Suprapubic skin (tissue), 4 donors: ENCODE data around the gene HSPBAP1. TPM values are rescaled to one million over a fixed set of nuclear protein-coding genes. Genes with fewer than 3 reads are reported as not detected.

Experiments
- DNase-seq, 2 donors: peaks; one replicate each; pipeline ENCODE4 v3.0.0-alpha.2; 2019; ENCODE audit warnings: low spot score in 2 of 2
- H3K27ac ChIP-seq: fragments of 200-600 bp; sonication (generic); one replicate; pipeline ENCODE4 v1.5.1; 2019
- H3K27me3 ChIP-seq: fragments of 200-600 bp; sonication (generic); one replicate; pipeline ENCODE4 v1.5.1; 2019
- H3K36me3 ChIP-seq: fragments of 200-600 bp; sonication (generic); one replicate; pipeline ENCODE4 v1.5.1; 2019
- H3K4me1 ChIP-seq: fragments of 200-600 bp; sonication (generic); one replicate; pipeline ENCODE4 v1.5.1; 2019
- H3K4me3 ChIP-seq: fragments of 200-600 bp; sonication (generic); one replicate; pipeline ENCODE4 v1.5.1; 2019; ENCODE audit warnings: mild to moderate bottlenecking
- H3K9me3 ChIP-seq: fragments of 200-600 bp; sonication (generic); one replicate; pipeline ENCODE4 v1.5.1; 2019
- EP300 ChIP-seq: sonication (generic); formaldehyde crosslinking; IDR thresholded peaks from one replicate; pipeline ENCODE4 v1.6.1; 2017; ENCODE audit warnings: antibody characterized with exemption
- POLR2A ChIP-seq, 2 donors: fragments of 450-650 bp; IDR thresholded peaks; one replicate each; pipeline ENCODE4 v1.6.1; 2017; ENCODE audit warnings: antibody characterized with exemption in 2 of 2, mild to moderate bottlenecking in 2 of 2, moderate library complexity in 2 of 2
- POLR2AphosphoS5 ChIP-seq, 3 donors: sonication (generic); formaldehyde crosslinking; IDR thresholded peaks; one replicate each; pipeline ENCODE4 v1.6.1; 2017; ENCODE audit warnings: antibody characterized with exemption in 3 of 3
- WGBS: methylation state at CpG from one replicate; pipeline ENCODE4 v1.1.5; 2018; 5-methylcytosine and 5-hydroxymethylcytosine counted together
- total RNA-seq, 4 donors: library from RNA; depleted of rRNA; stranded (reverse); fragments of >200 nt; gene quantifications; one replicate each; pipeline ENCODE4 v1.1.0, GENCODE V29; 2016
- TF ChIP-seq, protein P1 (sequence below), 2 donors: fragments of 200-600 bp in 1 of 2; fragments of 450-650 bp in 1 of 2; sonication (generic) in 1 of 2; IDR thresholded peaks; one replicate each; pipeline ENCODE4 v1.5.1; 2016 to 2019; ENCODE audit warnings: antibody characterized with exemption in 2 of 2, mild to moderate bottlenecking in 1 of 2, moderate library complexity in 1 of 2

The HSPBAP1 gene
- total RNA-seq, 4 donors from 2014 or later = 8.8 to 32.8 (median 15.7) TPM

DNA sequence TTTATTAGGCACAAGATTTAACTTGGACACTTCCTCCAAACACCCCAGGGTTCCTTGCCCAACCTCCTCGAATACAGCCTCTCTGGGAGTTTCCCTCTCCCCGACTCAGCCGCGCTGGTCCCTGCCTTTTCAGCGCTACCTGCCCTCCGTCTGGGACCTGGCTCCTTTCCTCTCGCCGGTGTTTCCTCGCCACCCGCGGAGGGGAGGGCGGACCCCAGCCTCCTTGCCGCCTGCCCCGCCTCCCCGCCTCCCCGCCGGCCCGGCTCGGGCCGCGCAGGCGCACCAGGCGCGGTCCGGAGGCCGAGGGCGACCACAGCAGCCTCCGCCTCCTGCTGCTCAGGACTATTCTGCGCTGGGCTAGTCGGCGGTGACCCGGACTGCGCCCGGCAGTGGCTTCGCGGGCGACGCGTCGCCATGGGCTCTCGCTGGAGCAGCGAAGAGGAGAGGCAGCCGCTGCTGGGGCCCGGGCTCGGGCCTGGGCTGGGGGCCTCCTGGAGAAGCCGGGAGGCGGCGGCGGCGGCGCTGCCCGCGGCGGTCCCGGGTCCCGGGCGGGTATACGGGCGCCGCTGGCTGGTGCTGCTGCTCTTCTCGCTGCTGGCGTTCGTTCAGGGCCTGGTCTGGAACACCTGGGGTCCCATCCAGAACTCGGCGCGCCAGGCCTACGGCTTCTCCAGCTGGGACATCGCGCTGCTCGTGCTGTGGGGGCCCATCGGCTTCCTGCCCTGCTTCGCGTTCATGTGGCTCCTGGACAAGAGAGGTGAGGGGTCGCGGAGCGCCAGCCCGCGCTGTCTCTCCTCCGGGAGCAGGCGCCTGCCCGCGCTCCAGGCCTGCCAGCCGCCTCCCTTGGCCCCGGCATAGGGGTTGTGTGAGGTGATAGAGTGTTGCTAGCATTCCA lies 1.4 kb upstream of the HSPBAP1 start, which contains the start of gene SLC49A4:
Gene SLC49A4, plus strand, starts transcription at position 291 of the 895 bp plus-strand sequence. Its CDS starts 124 bp downstream, at position 415.
- no peaks in the 10 kb centered on the region for H3K27me3 ChIP-seq
- WGBS = 0% methylated on average over 33 of the region's 84 CpGs
- H3K36me3 ChIP-seq = no peaks in the 10 kb centered on the region
- peaks cover 50% of the 10 kb centered on the region for H3K4me1 ChIP-seq
- TF ChIP-seq POLR2A (IDR thresholded peaks at IDR 0.05) = peak; percentile 29 to 81
- TF ChIP-seq, protein P1, sequence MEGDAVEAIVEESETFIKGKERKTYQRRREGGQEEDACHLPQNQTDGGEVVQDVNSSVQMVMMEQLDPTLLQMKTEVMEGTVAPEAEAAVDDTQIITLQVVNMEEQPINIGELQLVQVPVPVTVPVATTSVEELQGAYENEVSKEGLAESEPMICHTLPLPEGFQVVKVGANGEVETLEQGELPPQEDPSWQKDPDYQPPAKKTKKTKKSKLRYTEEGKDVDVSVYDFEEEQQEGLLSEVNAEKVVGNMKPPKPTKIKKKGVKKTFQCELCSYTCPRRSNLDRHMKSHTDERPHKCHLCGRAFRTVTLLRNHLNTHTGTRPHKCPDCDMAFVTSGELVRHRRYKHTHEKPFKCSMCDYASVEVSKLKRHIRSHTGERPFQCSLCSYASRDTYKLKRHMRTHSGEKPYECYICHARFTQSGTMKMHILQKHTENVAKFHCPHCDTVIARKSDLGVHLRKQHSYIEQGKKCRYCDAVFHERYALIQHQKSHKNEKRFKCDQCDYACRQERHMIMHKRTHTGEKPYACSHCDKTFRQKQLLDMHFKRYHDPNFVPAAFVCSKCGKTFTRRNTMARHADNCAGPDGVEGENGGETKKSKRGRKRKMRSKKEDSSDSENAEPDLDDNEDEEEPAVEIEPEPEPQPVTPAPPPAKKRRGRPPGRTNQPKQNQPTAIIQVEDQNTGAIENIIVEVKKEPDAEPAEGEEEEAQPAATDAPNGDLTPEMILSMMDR (IDR thresholded peaks at IDR 0.05) = no peak
- H3K27ac ChIP-seq = peak within 1 kb of the TSS; percentile 97
- H3K4me3 ChIP-seq = peak within 1 kb of the TSS; percentile 90
- peak; percentile 82 to 84 for DNase-seq
- H3K9me3 ChIP-seq = no peaks in the 10 kb centered on the region

- 1% methylated on average over 6 of the region's 6 CpGs for WGBS
- no peaks in the 10 kb centered on the region for H3K36me3 ChIP-seq
- TF ChIP-seq, protein P1 (IDR thresholded peaks at IDR 0.05) = no peak
- TF ChIP-seq POLR2A (IDR thresholded peaks at IDR 0.05) (no peak), POLR2AphosphoS5 (IDR thresholded peaks at IDR 0.05) (no peak), EP300 (no peak)
- no peak for DNase-seq
- no peaks in the 10 kb centered on the region for H3K9me3 ChIP-seq
- H3K4me1 ChIP-seq = peaks cover 49% of the 10 kb centered on the region
- H3K27me3 ChIP-seq = no peaks in the 10 kb centered on the region
- peak overlapping the region; percentile 97 for H3K27ac ChIP-seq
- peak overlapping the region; percentile 90 for H3K4me3 ChIP-seq
These were observed 800 bp upstream of the HSPBAP1 start for GRCh38 chr3:122794483-122794778.

DNA sequence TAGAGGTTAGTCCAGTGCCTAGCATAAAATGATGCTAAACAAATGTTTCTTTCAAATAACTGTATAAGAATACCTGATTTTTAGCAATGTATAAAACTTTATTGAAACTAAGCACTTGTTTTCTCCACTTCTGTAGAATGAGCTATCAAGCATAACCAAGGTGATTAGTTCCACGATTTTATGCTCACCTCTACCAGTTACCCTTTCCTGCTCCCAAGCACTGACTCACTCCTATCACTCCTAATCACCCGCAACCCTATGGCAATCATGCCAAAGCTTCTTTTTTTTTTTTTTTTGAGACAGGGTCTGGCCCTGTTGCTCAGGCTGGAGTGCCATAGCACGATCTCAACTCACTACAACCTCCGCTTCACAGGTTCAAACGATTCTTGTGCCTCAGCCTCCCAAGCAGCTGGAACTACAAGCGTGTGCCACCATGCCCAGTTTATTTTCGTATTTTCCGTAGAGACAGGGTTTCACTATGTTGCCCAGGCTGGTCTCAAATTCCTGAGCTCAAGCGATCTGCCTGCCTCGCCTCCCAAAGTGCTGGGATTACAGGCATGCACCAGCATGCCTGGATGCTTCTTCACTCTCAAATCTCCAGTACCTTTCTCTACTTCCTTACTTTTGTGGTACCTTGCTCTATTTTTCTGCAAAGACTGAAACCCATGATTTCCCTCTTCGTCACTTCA lies 3.9 kb downstream of the HSPBAP1 start:
- Histone ChIP-seq H3K4me3 (no peak overlapping the region), H3K9me3 (no peaks in the 10 kb centered on the region), H3K4me1 (peaks cover 32% of the 10 kb centered on the region), H3K36me3 (no peaks in the 10 kb centered on the region), H3K27me3 (no peaks in the 10 kb centered on the region), H3K27ac (peak overlapping the region; percentile 34)
- WGBS = 61% methylated on average over 11 of the region's 11 CpGs
- TF ChIP-seq POLR2A (IDR thresholded peaks at IDR 0.05) (no peak), EP300 (no peak), POLR2AphosphoS5 (IDR thresholded peaks at IDR 0.05) (no peak)
- TF ChIP-seq, protein P1 (IDR thresholded peaks at IDR 0.05) = no peak
- DNase-seq = no peak

DNA sequence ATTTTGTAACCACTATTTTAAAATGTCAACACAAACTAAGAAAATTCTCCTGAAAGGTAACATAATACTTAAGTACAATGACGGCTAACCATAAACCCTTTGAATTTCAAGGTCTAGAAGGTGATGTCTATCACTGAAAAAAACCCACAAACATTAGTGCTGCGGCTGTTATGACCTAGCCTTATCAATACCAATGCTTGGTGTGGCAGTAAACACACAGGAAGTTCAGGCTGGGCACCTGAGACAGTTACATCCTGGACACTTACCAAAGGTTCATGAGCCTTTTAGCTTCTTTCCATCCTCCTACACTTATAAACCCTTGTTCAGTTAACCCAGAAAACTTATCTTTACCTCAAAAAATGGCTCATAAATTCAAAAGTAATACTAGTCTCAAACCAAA lies 5.8 kb downstream of the HSPBAP1 start:
- no peaks in the 10 kb centered on the region for H3K36me3 ChIP-seq
- H3K4me3 ChIP-seq = no peak overlapping the region
- DNase-seq = no peak
- 92% methylated on average over 2 of the region's 2 CpGs for WGBS
- H3K9me3 ChIP-seq = no peaks in the 10 kb centered on the region
- H3K27ac ChIP-seq = no peak overlapping the region
- TF ChIP-seq POLR2AphosphoS5 (IDR thresholded peaks at IDR 0.05) (no peak), POLR2A (IDR thresholded peaks at IDR 0.05) (no peak), EP300 (no peak)
- TF ChIP-seq, protein P1 (IDR thresholded peaks at IDR 0.05) = no peak
- peaks cover 21% of the 10 kb centered on the region for H3K4me1 ChIP-seq
- H3K27me3 ChIP-seq = no peaks in the 10 kb centered on the region

DNA sequence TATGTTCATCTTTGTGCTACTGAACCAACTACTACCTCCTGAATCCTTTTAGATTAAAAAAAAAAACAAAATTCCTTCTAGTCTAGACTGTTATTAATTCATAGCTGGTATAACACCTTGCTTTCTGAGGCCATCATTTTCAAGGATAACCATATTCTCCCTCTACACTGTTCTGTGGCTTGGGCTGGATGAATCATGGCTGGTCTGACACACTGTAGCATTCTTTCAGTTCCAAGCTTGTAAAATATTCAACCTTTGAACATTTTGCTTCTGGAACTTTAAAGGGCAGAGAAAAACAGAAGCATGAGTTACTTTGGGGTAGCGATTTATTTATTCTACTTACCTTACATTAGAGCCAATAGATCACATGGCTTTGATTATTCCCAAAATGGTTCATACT lies 7.6 kb downstream of the HSPBAP1 start:
- no peak for TF ChIP-seq EP300
- TF ChIP-seq, protein P1 (IDR thresholded peaks at IDR 0.05) = no peak
- TF ChIP-seq POLR2AphosphoS5 (IDR thresholded peaks at IDR 0.05) = no peak
- no peak for TF ChIP-seq POLR2A (IDR thresholded peaks at IDR 0.05)
- H3K9me3 ChIP-seq = no peaks in the 10 kb centered on the region
- H3K4me1 ChIP-seq = peaks cover 12% of the 10 kb centered on the region
- DNase-seq = no peak
- H3K36me3 ChIP-seq = no peaks in the 10 kb centered on the region
- H3K27ac ChIP-seq = no peak overlapping the region
- WGBS = 86% methylated on average over 1 of the region's 1 CpG
- no peak overlapping the region for H3K4me3 ChIP-seq
- no peaks in the 10 kb centered on the region for H3K27me3 ChIP-seq
